Measurements from ENCODE around the gene VPS51. TPM values are rescaled to one million over a fixed set of nuclear protein-coding genes. Genes with fewer than 3 reads are reported as not detected.

VPS51 gene
- polyA plus RNA-seq, 1 donor from 2014 or later = 230 TPM

DNA sequence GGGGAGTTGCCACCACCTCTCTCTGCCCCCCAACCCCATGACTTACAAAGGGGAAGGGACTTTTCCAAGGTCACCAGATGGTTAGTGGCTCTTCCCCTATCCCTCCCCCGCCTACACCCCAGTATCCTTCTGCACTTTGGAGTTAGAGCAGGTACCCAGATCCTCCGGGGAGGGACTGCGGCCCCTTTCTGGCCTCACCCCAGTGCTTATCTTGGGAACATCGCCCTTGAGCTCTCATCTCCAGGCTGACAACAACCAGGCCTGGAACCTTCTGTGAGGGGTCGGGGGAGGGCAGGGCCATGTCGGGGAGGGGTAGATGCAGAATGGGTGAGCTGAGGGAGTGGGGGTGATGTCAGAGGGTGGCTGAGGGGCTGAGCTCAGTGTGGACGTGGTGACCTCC is 30.2 kb upstream of the VPS51 start:
- no peaks in the 10 kb centered on the region for H4K20me1 ChIP-seq (ENCODE audit: insufficient read depth)
- H3K4me2 ChIP-seq (ENCODE audit: low read length) = no peak overlapping the region
- no peaks in the 10 kb centered on the region for H3K79me2 ChIP-seq (replicated peaks; ENCODE audit: insufficient read depth, low read length)
- H3K9ac ChIP-seq (ENCODE audit: low read length) = no peak overlapping the region
- H3K36me3 ChIP-seq (ENCODE audit: insufficient read depth, low read length) = no peaks in the 10 kb centered on the region
- TF ChIP-seq POLR2AphosphoS5 (IDR thresholded peaks at IDR 0.05) (no peak), REST (IDR thresholded peaks at IDR 0.05; ENCODE audit: borderline replicate concordance) (no peak), EP300 (conservative IDR thresholded peaks at IDR 0.05; ENCODE audit: poor library complexity, severe bottlenecking) (no peak), TAF1 (IDR thresholded peaks at IDR 0.05; ENCODE audit: low read depth) (no peak), EZH2 (IDR thresholded peaks at IDR 0.05; ENCODE audit: borderline replicate concordance, insufficient read depth, low read length, poor library complexity, severe bottlenecking) (no peak), CTCF (IDR thresholded peaks at IDR 0.05; ENCODE audit: poor library complexity, severe bottlenecking) (no peak), RAD21 (conservative IDR thresholded peaks at IDR 0.05) (no peak)
- H3F3A ChIP-seq (ENCODE audit: insufficient read depth, low read length, poor library complexity, severe bottlenecking) = no peaks in the 10 kb centered on the region
- H3K27ac ChIP-seq (ENCODE audit: low read length) = no peak overlapping the region
- H3K27me3 ChIP-seq (ENCODE audit: insufficient read depth, low read depth, low read length) = no peaks in the 10 kb centered on the region
- no peaks in the 10 kb centered on the region for H3K9me2 ChIP-seq (ENCODE audit: insufficient read depth, low read length)
- no peak overlapping the region for H2AFZ ChIP-seq (ENCODE audit: low read depth, low read length)
- H3K9me3 ChIP-seq (ENCODE audit: low read length) = no peaks in the 10 kb centered on the region
- no peak overlapping the region for H3K4me3 ChIP-seq (ENCODE audit: low read length)

GRCh38 chr11:65066315-65066714 is 29.7 kb upstream of the VPS51 start:
- no peaks in the 10 kb centered on the region for H4K20me1 ChIP-seq (ENCODE audit: insufficient read depth)
- H3K4me3 ChIP-seq (ENCODE audit: low read length) = no peak overlapping the region
- H3K9me2 ChIP-seq (ENCODE audit: insufficient read depth, low read length) = no peaks in the 10 kb centered on the region
- H3K9me3 ChIP-seq (ENCODE audit: low read length) = no peaks in the 10 kb centered on the region
- no peak overlapping the region for H3K9ac ChIP-seq (ENCODE audit: low read length)
- no peaks in the 10 kb centered on the region for H3F3A ChIP-seq (ENCODE audit: insufficient read depth, low read length, poor library complexity, severe bottlenecking)
- no peak overlapping the region for H3K4me2 ChIP-seq (ENCODE audit: low read length)
- no peaks in the 10 kb centered on the region for H3K27me3 ChIP-seq (ENCODE audit: insufficient read depth, low read depth, low read length)
- no peaks in the 10 kb centered on the region for H3K79me2 ChIP-seq (replicated peaks; ENCODE audit: insufficient read depth, low read length)
- no peak overlapping the region for H3K27ac ChIP-seq (ENCODE audit: low read length)
- no peak for TF ChIP-seq REST (IDR thresholded peaks at IDR 0.05; ENCODE audit: borderline replicate concordance)
- no peak for TF ChIP-seq SMC3 (conservative IDR thresholded peaks at IDR 0.05; ENCODE audit: poor library complexity)
- no peak for TF ChIP-seq MXI1 (conservative IDR thresholded peaks at IDR 0.05; ENCODE audit: poor library complexity, severe bottlenecking)
- TF ChIP-seq EP300 (conservative IDR thresholded peaks at IDR 0.05; ENCODE audit: poor library complexity, severe bottlenecking) = no peak
- no peak for TF ChIP-seq EZH2 (IDR thresholded peaks at IDR 0.05; ENCODE audit: borderline replicate concordance, insufficient read depth, low read length, poor library complexity, severe bottlenecking)
- TF ChIP-seq TAF1 (IDR thresholded peaks at IDR 0.05; ENCODE audit: low read depth) = no peak
- TF ChIP-seq CTCF (IDR thresholded peaks at IDR 0.05; ENCODE audit: poor library complexity, severe bottlenecking) = no peak
- no peak for TF ChIP-seq RAD21 (conservative IDR thresholded peaks at IDR 0.05)
- TF ChIP-seq POLR2AphosphoS5 (IDR thresholded peaks at IDR 0.05) = no peak
- H3K36me3 ChIP-seq (ENCODE audit: insufficient read depth, low read length) = no peaks in the 10 kb centered on the region
- H2AFZ ChIP-seq (ENCODE audit: low read depth, low read length) = no peak overlapping the region

Measured in neural cell (in vitro differentiated cells).